ENCODE measurements around the gene NID1. TPM values are rescaled to one million over a fixed set of nuclear protein-coding genes. Genes with fewer than 3 reads are reported as not detected.

NID1 gene
- total RNA-seq, 1 donor from 2014 or later = 49.7 TPM

GRCh38 chr1:236069796-236070195, 4.9 kb upstream of the NID1 start:
- ATAC-seq = no peak
- DNase-seq (ENCODE audit: low spot score) = no peak

GRCh38 chr1:236067854-236068454, 3.1 kb upstream of the NID1 start:
- ATAC-seq (no peak), DNase-seq (ENCODE audit: low spot score) (no peak)

- ATAC-seq (no peak), DNase-seq (ENCODE audit: low spot score) (no peak)
Observed at GRCh38 chr1:236066828-236067386, 2.0 kb upstream of the NID1 start.

- no peak for ATAC-seq
- no peak for DNase-seq (ENCODE audit: low spot score)
Observed at GRCh38 chr1:236066054-236066453, 1.2 kb upstream of the NID1 start.

- DNase-seq (ENCODE audit: low spot score) (no peak), ATAC-seq (peak; percentile 12)
Observed at GRCh38 chr1:236065509-236066005, 667 bp upstream of the NID1 start.

GRCh38 chr1:236063919-236064673, 794 bp downstream of the NID1 start:
- peak; percentile 73 for ATAC-seq
- DNase-seq (ENCODE audit: low spot score) = peak; percentile 94

GRCh38 chr1:236063551-236063918, 1.4 kb downstream of the NID1 start:
- ATAC-seq = no peak

GRCh38 chr1:236060286-236060685, 4.6 kb downstream of the NID1 start:
- DNase-seq (ENCODE audit: low spot score) (no peak), ATAC-seq (no peak)

More at GRCh38 chr1:236063551-236063918, 1.4 kb downstream of the NID1 start:
- DNase-seq (ENCODE audit: low spot score) = no peak

GRCh38 chr1:236059011-236059410, 5.9 kb downstream of the NID1 start:
- DNase-seq (ENCODE audit: low spot score) = peak; percentile 77
- peak; percentile 75 for ATAC-seq

- no peak for DNase-seq (ENCODE audit: low spot score)
Observed at GRCh38 chr1:236058141-236058934, 6.6 kb downstream of the NID1 start.

GRCh38 chr1:236057546-236057945, 7.3 kb downstream of the NID1 start:
- no peak for ATAC-seq
- DNase-seq (ENCODE audit: low spot score) = no peak

More at GRCh38 chr1:236058141-236058934, 6.6 kb downstream of the NID1 start:
- ATAC-seq = peak; percentile 56

GRCh38 chr1:236052232-236052993, 12.5 kb downstream of the NID1 start:
- ATAC-seq = peak; percentile 38
- DNase-seq (ENCODE audit: low spot score) = no peak

GRCh38 chr1:236051242-236051791, 13.6 kb downstream of the NID1 start:
- ATAC-seq (peak; percentile 46), DNase-seq (ENCODE audit: low spot score) (no peak)

GRCh38 chr1:236045771-236046170, 19.1 kb downstream of the NID1 start:
- no peak for DNase-seq (ENCODE audit: low spot score)
- ATAC-seq = no peak

GRCh38 chr1:236044341-236044740, 20.5 kb downstream of the NID1 start:
- ATAC-seq (no peak), DNase-seq (ENCODE audit: low spot score) (no peak)

GRCh38 chr1:236041631-236042618, 23.0 kb downstream of the NID1 start:
- ATAC-seq = no peak
- no peak for DNase-seq (ENCODE audit: low spot score)

GRCh38 chr1:236039740-236040685, 24.9 kb downstream of the NID1 start:
- DNase-seq (ENCODE audit: low spot score) (peak; percentile 86), ATAC-seq (peak; percentile 94)

- DNase-seq (ENCODE audit: low spot score) (no peak), ATAC-seq (no peak)
Observed at GRCh38 chr1:236038034-236038433, 26.9 kb downstream of the NID1 start.
